Femur (tissue), 1 donor: Measurements from ENCODE around the gene MAML1.

Experiments
- DNase-seq: peaks from one replicate; pipeline ENCODE4 v3.0.0-alpha.2; 2017

MAML1 gene

DNA sequence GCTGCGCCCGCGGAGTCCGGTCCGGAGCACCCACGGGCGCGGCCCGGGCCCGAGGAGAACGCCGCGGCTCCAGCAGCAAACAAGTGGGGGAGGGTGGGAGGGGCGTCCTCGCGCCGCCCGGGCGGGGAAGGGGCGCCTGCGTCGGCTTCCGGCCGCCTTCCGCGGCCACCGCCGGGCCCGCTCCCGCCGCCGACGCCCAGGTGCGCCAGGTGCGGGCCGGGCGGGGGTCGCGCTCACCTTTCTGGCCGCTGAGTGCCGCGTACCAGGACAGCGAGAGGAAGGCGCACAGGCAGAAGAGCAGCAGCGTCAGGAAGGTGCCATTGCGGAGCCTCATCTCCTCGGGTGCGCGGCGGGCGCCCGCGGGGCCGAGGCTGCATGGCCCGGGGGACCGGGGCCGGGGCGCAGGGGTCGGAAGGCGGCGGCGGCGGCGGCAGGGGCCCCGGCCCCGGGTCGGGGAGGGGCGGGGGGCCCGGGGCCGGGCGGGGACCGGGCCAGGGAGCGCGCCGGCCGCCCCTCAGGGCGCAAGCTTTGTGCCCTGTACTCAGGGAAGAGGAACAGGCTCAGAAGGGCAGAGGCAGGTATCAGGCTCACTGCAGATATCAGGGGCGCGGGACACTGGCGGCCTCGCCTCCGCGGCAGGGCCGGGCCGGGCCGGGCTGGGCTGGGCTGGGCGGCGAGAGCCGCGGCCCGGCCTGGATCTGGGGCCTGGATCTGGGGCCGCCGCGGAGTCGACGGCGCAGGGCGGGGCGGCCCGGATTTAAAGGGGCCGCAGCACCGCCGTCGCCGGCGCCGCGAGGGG lies 73.8 kb downstream of the MAML1 start, which contains the start of gene MGAT4B:
Gene MGAT4B, minus strand, starts transcription at position 617 of the 799 bp plus-strand sequence. Its CDS starts 283 bp downstream, at position 334.
- peak; percentile 83 for DNase-seq

DNA sequence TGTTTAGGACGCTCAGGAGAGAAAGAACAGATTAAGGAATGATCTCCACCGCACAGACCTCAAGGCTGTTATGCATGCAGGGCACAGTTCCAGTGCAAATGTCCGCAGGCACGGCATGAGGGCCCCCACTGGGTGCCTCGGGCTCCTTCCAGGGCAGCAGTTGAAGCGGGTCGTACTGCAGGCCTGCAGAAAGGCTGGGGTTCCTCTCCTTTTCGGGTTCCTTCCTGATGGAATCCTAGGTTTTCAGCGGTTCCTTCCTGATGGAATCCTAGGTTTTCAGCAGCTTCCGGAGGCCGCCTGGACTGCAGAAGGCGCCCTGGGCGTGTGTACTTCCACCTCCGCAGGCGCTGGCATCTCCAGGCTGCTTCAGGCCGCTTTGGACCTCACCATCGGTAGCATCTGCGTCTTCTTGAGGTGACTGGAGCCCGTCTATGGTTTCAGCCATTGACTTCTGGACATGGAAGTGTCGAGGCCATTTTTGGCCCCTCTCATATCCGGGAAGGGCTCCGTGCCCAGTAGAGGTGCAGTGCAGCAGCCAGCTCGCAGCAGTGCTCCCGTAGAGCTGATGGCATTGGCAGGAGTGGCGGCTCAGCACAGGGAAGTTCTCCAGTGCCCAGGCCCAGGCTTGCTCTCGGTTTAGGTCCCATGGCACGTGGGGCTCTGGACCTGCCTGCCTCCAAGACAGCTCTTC lies 79.7 kb downstream of the MAML1 start:
- no peak for DNase-seq

DNA sequence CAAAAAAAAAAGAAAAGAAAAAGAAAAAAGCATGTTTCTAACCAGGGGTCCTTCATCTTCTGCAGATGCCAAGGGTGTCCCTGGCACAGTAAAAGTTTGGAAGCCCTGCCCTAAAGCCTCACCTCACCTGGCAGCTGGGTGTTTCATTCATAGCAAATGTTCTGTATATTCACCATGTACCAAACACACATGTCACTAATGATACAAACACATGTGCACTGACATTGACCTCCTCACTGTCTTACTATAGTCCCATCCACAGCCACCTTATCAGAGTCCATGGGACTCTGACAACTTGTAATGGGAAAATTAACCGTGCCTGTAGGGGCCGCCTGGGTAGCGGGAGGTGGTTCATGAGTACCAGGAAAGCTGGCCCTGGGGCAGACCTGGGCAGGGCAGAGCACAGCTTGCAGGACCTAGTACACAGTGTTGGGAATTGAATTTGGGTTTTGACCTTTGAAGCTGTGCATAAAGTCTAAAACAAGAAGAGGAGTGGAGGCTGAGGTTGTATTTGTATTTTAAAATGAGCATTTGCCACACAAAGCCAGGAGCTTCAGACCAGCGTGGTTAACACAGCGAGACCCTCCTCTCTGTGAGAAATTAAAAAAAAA lies 80.5 kb downstream of the MAML1 start:
- no peak for DNase-seq

DNA sequence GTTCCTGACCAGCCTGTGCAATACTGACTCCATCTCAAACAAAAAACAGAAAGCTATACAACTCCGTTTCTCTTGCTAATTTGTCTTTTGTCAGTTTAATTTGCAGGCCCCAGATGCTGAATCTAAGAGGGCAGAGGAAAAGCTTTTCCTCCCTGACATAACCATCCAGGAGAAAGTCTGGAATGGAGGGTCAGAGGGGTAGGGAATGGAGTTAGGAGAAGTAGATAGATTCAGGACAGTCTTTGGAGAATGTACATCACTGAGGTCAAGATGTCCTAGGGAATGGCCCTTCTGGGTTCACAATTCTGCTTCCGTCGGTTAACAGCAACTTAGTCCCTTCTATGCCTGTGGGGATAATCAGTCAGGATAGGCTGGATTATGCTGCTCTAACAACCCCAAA lies 81.5 kb downstream of the MAML1 start:
- no peak for DNase-seq

DNA sequence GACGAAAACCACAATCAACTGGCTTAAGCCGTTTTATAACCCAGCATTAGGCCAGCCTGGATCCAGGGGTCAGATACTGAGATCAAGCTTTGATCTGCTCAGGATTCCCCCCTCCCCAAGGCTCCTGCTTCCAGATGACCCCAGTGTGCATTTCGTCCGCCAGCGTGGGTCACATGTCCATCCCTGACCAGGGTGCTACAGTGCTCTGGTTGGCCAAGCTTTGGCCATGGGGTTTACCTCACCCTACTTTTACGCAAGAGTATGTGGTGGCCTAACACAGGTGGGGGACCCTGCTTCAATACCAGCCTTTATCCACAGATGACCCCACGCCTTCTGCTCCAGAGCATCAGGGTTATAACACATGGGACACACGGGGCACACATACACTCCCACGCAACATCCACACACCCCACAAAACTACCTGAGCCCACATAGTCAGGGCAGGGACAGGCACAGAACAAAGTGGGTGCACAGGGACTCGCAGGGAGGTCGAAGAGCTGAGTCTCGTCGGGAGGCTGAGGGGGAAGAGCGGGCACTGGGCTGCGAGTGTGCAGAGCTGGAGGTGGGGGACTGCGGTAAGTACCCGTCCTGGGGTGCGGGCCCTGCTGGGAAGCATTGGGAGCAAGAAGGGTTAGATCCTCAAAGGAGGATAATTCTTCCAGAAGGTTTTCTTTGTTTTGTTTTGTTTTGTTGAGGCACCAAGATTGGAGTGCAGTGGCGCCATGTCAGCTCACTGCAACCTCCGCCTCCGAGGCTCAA lies 83.0 kb downstream of the MAML1 start:
- no peak for DNase-seq

DNA sequence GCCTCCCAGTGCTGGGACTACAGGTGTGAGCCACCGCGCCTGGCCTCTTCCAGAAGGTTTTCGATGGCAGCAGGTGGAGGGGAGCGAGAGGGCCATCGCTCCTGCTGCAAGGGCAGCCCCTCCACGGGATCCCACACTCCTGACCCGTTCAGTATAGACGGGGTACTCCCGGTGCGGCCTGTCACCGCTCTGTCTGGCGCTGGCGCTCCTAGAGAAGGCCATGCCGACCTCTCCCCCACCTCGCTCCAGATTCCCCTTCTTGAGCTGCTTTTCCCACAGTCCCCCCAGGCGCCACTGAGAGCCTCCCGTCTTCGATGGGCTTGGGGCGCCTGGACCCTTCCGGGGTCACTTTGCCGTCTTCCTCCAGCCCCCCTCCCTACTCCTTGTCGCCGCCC lies 83.8 kb downstream of the MAML1 start:
- peak; percentile 29 for DNase-seq

DNA sequence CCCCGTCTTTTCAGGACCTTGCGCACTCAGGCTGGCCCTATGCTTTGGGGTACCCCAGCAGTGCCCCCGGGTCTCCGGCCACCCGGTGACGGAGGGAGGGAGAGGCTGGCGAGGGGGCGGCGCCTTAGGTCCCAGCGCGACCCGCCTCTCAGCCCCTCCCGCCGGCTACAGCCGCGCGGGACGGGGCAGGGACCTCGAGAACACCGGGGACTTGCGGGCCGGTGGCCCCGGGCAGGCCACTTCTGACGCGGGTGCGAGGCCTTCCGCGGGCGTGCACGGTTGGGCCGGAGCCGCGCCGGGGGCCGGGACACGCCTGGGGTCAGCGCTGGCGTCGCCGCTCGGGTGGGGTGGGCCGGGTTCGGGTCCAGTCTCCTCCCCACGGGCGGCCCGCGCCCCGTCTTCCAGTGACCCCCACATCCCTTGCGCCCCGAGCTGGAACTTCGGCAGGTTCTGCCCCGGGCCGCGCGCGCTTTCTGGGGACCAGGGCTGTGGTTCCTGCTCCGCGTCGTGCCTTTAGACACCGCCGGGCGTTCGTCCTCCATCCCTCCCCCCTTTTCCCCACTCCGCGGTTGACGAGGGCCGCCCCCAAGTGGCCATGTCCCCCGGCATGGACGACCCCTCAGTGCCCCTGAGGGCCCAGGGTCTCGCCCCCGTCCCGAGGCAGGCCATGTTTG lies 84.3 kb downstream of the MAML1 start:
- peak; percentile 32 for DNase-seq

DNA sequence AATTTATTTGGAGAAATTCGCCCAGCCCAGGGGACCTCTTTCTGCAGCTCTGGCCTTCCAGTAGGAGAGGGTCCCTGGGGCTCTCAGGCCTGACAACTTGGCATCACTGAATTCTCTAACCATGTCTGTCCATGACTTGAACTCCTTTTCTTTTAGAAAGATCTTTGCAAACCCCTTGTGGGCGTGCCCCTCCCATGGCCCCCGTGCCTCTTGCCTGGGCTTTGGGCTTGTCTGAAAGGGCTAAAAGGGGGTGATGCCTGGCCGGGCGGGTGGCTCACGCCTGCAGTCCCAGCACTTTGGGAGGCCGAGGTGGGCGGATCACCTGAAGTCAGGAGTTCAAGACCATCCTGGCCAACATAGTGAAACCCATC lies 84.8 kb downstream of the MAML1 start:
- DNase-seq = no peak

DNA sequence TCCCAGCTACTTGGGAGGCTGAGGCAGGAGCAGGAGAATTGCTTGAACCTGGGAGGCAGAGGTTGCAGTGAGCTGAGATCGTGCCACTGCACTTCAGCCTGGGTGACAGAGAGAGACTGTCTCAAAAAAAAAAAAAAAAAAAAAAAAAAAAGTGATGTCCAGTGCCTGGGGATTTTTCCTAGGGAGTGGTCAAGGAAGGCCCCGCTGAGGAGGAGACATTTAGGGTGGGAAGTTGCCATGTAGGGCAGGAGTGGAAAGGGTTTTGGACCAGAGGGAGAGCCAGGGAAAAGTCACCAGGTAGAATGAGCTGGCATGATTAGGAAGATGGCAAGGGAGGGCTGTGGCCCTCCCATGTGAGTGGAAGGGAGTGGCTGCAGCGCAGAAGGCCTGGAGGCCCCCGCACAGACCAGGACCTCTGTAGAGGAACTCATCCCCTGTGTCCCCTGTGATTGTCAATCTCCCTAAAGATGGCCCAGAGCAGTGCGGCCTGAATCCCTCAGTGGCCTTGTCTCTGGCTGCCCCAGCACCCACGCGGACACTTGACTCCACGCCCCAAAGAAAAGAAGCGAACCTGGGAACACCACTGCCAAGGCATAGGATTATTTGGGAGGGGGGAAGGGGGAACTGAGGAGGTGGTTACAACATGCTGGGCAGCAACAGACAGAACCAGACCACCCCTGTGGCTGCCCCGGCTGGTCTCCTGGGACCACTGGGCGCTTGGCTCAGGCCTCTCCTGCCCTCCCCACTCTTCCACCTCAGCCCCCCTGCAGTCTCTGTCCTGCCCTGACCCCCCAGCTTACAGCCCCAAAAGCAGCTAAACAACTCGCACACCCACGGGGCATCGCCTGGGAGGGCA lies 85.5 kb downstream of the MAML1 start:
- DNase-seq = no peak

DNA sequence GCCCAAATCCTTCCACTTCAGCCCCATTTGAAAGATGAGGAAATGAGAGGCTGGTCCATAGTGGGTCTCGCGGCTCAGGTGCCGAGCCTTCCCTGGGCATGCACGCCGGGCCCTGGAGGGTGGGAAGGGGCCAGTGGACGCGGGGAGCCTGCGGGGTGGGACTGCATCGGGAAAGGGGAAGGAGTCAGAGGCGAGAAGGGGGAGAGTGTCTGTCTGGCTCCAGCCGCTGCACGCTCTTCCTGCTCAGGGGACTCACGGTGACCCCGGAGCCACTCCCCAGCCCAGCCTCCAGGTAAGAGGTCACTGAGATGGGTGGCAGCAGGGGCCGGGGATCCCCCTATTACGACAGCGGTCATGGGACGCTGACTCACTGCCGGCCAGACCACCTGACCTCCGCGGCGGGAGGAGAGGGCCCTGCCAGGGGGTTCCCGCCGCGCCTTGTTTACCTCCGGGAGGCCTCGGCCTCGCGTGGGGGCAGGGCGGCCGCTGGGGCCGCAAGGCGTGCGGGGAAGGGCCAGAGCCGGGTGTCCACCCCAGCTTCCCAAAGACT lies 86.2 kb downstream of the MAML1 start:
- peak; percentile 92 for DNase-seq

DNA sequence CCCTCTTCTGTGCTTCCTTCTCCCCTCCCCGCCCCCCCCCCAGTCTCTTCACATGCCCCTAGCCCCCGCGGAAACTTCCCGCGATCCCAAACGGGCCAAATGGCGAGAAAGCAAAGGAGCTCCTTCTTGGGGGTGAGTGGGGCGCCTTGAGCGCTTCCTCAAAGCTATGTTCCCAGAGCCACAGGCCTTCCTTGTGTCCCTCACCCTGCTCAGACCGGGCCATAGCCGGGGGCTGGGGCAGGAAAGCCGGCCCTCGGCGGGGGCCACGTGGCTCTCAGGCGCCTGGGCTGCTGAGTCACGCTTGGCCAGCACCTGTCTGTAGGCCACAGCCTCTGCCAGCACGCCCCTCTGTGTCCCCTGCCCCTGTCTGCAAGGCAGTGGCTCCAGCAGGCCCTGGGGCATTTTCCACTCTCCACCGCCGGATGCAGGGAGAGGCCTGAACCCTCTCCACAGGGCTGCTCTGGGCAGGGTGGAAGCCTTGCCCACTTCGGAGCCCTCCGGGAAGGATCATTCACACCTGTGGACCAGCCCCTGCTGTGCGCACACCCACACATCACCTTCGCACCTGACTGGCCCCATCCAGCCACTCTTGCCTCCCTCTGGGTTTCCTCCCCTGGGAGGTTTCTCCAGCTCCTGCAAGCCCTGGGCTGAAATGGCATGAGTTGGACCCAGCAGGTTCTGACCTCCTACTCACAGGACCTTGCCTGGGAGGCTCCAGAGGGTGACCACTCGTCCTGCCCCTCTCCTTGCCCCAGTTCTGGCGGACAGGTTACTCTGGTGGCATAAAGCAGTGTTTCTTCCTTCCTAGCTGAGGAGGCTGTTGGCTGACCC lies 86.9 kb downstream of the MAML1 start:
- peak; percentile 75 for DNase-seq

DNA sequence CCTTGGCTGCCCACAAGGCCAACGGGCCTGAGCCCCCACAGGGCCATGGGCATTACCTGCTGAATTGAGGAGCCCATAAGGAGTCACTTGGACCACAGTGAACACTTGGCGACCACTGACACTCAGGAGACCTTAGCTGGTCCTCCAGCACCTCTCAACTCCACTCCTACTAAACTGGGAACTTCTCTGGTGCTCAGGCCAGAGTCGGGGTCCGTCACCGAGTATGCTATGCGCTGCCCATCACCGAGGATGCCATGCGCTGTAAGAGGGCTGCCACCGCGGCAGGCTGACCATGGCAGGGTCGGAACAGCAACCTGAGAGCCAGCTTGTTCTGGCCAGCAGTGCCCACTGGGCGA lies 87.5 kb downstream of the MAML1 start:
- DNase-seq = no peak

DNA sequence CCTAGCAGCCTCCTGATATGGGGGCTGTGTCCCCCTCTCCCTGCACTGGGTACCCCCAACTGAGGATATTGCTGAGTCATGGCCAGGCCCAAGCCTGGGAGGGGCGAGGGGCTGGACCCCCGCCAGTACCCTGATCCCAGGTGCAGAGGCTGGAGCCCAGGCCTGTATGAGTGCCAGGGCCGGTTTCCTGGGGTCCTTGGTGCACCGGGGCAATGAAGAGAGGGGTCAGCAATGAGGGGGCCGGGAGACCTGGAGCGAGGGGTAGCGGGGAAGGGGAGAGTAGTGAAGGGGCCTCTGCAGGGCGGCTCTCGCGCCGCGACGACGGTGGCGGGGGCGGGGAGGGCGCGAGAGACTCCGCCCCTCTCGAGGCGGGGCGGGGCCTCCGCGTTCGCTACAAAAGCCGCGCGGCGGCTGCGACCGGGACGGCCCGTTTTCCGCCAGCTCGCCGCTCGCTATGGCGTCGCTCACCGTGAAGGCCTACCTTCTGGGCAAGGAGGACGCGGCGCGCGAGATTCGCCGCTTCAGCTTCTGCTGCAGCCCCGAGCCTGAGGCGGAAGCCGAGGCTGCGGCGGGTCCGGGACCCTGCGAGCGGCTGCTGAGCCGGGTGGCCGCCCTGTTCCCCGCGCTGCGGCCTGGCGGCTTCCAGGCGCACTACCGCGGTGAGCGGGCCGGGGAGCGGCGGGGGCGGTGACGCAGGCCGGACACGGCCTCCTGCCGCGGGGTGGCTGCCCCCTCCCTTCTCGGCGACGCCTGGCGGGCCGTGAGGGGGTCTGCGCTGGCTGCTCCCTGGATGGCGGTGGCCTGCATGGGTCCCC lies 88.1 kb downstream of the MAML1 start, which contains the start of gene SQSTM1:
Gene SQSTM1, plus strand, starts transcription at position 423 of the 815 bp plus-strand sequence. Its CDS starts 32 bp downstream, at position 455.
- peak; percentile 88 for DNase-seq

DNA sequence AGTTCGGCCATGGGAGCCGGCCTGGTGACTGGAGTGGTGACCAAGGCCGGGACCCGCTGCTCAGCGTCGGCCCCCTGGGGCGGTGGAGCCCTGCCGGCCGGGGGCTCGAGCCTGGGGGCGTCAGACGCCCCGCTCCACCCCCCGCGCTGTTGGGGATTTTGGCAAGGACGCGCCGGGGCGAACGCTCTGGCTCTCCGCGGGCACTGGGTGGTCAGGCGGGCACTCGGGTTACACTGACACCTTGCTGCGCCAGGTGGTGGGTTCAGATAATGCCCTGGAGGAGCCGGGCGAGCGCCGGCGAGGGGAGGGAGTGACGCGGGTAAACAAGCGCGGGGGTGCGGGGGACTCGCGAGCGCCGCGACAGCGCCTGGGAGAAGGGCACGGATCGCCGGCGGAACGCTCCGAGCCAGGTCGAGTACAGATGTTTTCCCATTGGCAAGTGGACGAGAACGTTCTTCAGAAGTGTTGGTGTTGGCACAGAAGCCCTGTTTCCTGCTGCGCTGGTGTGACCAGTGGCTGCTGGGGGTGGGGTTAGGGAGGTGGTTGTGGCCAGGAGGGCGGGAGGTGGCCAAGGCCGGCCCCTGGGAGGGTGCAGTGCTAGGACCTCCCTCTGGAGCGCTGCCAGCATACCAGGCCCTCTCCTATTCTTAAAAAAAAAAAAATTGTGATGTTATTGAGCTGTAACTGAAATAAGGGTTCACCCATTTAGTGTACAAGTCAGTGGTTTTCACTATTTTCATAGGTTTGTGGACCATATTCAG lies 88.9 kb downstream of the MAML1 start:
- DNase-seq = peak; percentile 97

DNA sequence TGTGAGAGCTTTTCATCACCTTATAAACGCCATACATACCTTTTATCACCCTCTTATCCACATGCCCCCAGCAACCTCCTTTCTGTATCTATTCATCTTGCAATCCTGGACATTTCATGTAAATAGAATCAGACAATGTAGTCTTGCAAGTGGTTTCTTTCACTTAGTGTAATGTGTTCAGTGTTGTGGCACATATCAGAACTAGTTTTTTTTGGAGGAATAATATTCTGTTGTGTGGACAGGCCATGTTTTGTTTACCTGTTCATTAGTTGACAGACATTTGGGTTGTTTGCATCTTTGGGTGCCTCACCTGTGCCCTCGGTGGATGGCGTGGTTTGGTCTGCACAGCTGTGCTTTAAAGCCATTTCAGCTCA lies 89.4 kb downstream of the MAML1 start:
- no peak for DNase-seq

DNA sequence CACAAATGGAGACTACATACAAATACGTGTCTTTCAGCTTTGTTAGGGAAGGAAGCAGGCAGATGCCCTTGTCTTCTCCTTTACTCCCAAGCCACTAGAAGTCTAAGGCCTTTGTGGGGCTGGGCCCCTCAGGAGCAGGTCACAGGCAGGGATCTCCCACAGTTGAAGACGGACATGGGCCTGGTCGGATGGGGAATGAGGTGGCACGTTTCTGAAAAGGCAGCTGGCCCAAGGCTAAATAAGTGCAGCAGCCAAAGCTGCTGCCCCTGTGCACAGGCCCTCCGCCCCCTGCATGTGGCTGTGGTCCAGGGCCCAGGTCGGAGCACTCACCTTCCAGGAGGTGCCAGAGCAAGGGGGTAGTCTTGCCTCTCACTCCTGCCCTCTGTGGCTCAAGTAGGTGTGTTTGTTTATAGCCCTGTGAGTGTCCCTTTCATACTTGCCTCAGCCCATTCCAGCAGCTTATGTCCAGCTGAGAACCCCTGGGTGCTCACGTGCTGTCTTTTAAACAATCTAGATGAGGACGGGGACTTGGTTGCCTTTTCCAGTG lies 89.9 kb downstream of the MAML1 start:
- DNase-seq = no peak

DNA sequence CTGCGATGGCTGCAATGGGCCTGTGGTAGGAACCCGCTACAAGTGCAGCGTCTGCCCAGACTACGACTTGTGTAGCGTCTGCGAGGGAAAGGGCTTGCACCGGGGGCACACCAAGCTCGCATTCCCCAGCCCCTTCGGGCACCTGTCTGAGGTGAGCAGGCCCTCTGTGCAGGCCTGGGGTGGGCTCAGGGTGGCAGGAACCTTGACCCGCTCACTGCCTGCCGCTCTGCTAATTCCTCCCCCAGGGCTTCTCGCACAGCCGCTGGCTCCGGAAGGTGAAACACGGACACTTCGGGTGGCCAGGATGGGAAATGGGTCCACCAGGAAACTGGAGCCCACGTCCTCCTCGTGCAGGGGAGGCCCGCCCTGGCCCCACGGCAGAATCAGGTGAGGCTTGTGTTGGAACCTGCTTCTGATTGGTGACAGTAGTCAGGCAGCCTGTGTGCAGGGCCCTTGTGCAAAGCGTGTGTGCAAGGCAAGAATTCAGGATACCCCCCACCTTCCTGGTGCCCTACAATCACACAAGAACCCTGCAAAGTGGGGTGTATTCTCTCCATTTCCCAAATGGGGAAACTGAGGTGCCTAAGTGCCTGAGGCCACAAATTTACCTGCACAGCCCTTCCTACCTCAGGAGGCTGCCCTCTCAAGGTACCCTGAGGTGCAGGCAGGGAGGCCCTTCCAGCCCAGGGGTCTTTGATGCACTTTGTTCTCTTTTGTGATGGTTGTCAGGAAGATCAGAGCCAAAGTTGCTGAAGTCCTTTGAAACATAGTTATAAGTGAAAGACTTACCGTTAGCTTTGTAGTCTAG lies 91.5 kb downstream of the MAML1 start:
- no peak for DNase-seq

DNA sequence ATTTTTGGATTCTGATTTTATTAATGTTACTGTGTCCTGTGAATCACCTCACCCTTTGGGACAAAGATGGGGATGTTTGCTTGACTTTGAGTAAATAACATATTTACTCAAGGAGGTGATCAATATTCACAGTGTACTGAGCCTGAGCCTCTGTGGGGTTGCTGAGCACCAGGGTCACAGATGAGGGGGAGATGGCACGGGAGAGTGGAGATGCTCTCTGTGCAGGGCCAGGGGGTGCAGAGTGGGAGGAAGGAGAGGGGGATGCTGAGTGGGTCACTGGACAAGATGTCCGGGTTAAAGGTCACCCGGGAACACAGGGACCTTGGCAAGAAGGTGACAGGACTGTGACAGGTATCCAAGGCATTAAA lies 92.1 kb downstream of the MAML1 start:
- no peak for DNase-seq
